Panc1 (cell line): ENCODE measurements around the gene MAP1A. TPM values are rescaled to one million over a fixed set of nuclear protein-coding genes. Genes with fewer than 3 reads are reported as not detected.
"Not testable (repeated sequence)": the region's sequence is repeated elsewhere in the genome, so short reads cannot be mapped to it uniquely, and the experiment has no call there.

Source experiments
- ATAC-seq: fragments of 200-7000 bp; cut with Tn5 transposase; 2 replicates; pipeline ENCODE4 v1.9.1; 2020; ENCODE audit warnings: mild to moderate bottlenecking, moderate library complexity
- BruUV-seq: library from RNA; stranded (reverse); fragments of 400-500 nt; replicated peaks from 2 replicates; lab custom pipeline; 2021; lab: Mats Ljungman, UMichigan
- CTCF ChIA-PET: fragments of 300-600 bp; sonication (Branson Sonifier 250); formaldehyde crosslinking; loops from one replicate; lab custom pipeline; 2022; ENCODE audit warnings: antibody characterized with exemption; lab: Charles Lee
- POLR2A ChIA-PET: fragments of 300-600 bp; sonication (Branson Sonifier 250); formaldehyde crosslinking; loops from one replicate; lab custom pipeline; 2022; ENCODE audit warnings: antibody characterized with exemption; lab: Charles Lee
- DNase-seq: peaks from one replicate; pipeline ENCODE4 v3.0.0-alpha.2; 2010; ENCODE audit warnings: low read depth, low spot score
- H3K27ac ChIP-seq: 2 replicates; pipeline ENCODE4 v1.5.1; 2011; ENCODE audit warnings: mild to moderate bottlenecking, low read length, inconsistent platforms
- H3K27me3 ChIP-seq: fragments of 200-500 bp; sonication (Bioruptor generic); 2 replicates; pipeline ENCODE4 v1.6.0; 2014; ENCODE audit warnings: low read length, inconsistent platforms; ENCODE audit not compliant: control insufficient read depth, insufficient read depth
- H3K36me3 ChIP-seq: fragments of 200-500 bp; sonication (Bioruptor generic); 2 replicates; pipeline ENCODE4 v1.5.1; 2014; ENCODE audit warnings: inconsistent platforms, mild to moderate bottlenecking, low read length, moderate library complexity; ENCODE audit not compliant: control insufficient read depth, insufficient read depth
- H3K4me1 ChIP-seq: 2 replicates; pipeline ENCODE4 v1.5.1; 2011; ENCODE audit warnings: inconsistent platforms, mild to moderate bottlenecking, low read length, moderate library complexity; ENCODE audit not compliant: control insufficient read depth, insufficient read depth
- H3K4me3 ChIP-seq, 2 experiments: 2 replicates each; pipeline ENCODE4 v1.5.1; 2011 to 2012; ENCODE audit warnings: low read depth in 2 of 2, low read length in 2 of 2, mild to moderate bottlenecking in 2 of 2, inconsistent platforms in 1 of 2, moderate library complexity in 1 of 2
- H3K9me3 ChIP-seq: fragments of 200-500 bp; sonication (Bioruptor generic); 2 replicates; pipeline ENCODE4 v1.5.1; 2014; ENCODE audit warnings: low read depth, mild to moderate bottlenecking, inconsistent platforms, low read length, moderate library complexity; ENCODE audit not compliant: control insufficient read depth, insufficient read depth
- CTCF ChIP-seq: fragments of 450-650 bp; IDR thresholded peaks from 2 replicates; pipeline ENCODE4 v1.5.1; 2017; ENCODE audit warnings: mild to moderate bottlenecking
- POLR2AphosphoS5 ChIP-seq: IDR thresholded peaks from 2 replicates; pipeline ENCODE4 v1.6.1; 2012; ENCODE audit warnings: mild to moderate bottlenecking, low read depth, low read length, moderate library complexity
- REST ChIP-seq, 2 experiments: IDR thresholded peaks; 2 replicates each; pipeline ENCODE4 v1.6.1; 2011 to 2012; ENCODE audit warnings: low read depth in 2 of 2, control low read depth in 1 of 2, low read length in 1 of 2, mild to moderate bottlenecking in 1 of 2, moderate library complexity in 1 of 2; ENCODE audit not compliant: insufficient read depth in 1 of 2
- SIN3A ChIP-seq: IDR thresholded peaks from 2 replicates; pipeline ENCODE4 v1.6.1; 2012; ENCODE audit warnings: low read depth, mild to moderate bottlenecking, low read length, moderate library complexity, borderline replicate concordance; ENCODE audit not compliant: insufficient read depth
- TCF7L2 ChIP-seq: IDR thresholded peaks from 2 replicates; pipeline ENCODE4 v1.6.1; 2011; ENCODE audit warnings: mild to moderate bottlenecking, low read depth, low read length, inconsistent platforms
- in situ Hi-C: cut with HindIII; loops from 2 replicates; pipeline ENCODE4 v1.10.0; 2016; ENCODE audit warnings: low sequenced_read_pairs, low pct_unique_long_range_greater_than_20kb
- intact Hi-C: fragments of 100-400 bp; cut with micrococcal nuclease; formaldehyde crosslinking; loops from one replicate; pipeline ENCODE4 v1.10.0; 2022; ENCODE audit not compliant: unreplicated experiment
- total RNA-seq: library from RNA; stranded (reverse); gene quantifications from one replicate; pipeline ENCODE4 v1.2.1, GENCODE V29; 2021; ENCODE audit not compliant: unreplicated experiment

MAP1A gene
- total RNA-seq, 1 experiment from 2014 or later = 1.6 TPM

DNA sequence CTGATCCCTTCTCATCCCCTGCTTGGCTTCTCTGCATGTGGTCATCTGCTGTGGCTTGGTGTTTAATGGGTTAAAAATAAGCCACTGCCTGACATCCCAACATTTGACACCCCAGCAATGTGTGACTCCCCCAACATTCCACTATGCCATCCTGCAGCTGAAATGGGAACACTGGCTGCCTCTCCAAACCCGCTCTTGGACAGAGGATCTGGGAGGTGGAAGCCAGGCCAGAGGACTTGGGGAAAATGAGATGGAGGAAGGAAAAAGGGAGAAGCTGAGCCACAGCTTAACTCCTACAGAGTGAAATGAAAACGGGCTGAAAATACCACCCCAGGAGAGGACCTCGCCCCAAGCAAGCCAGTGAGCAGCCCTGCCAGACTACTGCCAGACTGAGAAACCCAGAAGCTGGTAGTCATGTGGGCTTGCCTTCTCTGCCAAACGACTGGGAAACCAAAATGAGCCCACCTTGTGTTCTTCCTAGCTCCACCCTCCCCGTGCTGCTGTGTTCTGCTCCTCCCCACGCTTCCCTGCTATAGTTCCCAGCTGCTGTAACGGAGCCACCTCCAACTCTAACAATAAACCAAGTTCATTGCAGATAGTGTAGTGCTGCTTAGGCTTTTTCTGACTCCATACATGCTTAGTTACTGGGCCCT lies 13.7 kb downstream of the MAP1A start:
- TF ChIP-seq CTCF = no peak
- TF ChIP-seq REST (IDR thresholded peaks at IDR 0.05; ENCODE audit: insufficient read depth in 1 of 2, low read depth in 2 of 2, low read length in 1 of 2) = no peak
- no peak for TF ChIP-seq SIN3A
- no peak for TF ChIP-seq TCF7L2
- TF ChIP-seq POLR2AphosphoS5 = no peak
- Histone ChIP-seq H3K4me1 (no peaks in the 10 kb centered on the region), H3K9me3 (no peaks in the 10 kb centered on the region), H3K27ac (no peak overlapping the region), H3K4me3 (no peak overlapping the region), H3K36me3 (no peaks in the 10 kb centered on the region), H3K27me3 (no peaks in the 10 kb centered on the region)
- intact Hi-C loops = no loop called here
- ChIA-PET CTCF (no interaction called here), POLR2A (no interaction called here)
- in situ Hi-C loops = no loop called here
- DNase-seq = no peak
- ATAC-seq = peak; percentile 33; the same call in 1 of the 2 replicates
- no TSS peak for BruUV-seq

DNA sequence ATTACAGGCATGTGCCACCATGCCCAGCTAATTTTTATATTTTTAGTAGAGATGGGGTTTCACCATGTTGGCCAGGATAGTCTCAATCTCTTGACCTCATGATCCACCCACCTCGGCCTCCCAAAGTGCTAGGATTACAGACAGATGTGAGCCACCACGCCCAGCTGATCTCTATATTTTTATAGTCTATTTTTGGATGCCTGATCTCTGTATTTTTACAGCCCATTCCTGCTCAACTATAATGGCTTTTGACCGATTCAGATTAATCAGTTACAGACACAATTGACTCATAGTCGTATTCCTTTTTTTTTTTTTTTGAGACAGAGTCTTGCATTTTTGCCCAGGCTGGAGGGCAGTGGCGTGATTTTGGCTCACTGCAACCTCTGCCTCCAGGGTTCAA lies 15.4 kb downstream of the MAP1A start:
- intact Hi-C loops, H3K27ac ChIP-seq, H3K36me3 ChIP-seq, CTCF ChIA-PET, in situ Hi-C loops, H3K4me3 ChIP-seq, DNase-seq, H3K27me3 ChIP-seq, H3K4me1 ChIP-seq, BruUV-seq, H3K9me3 ChIP-seq, POLR2A ChIA-PET, ATAC-seq: not testable (repeated sequence)

- Histone ChIP-seq H3K9me3 (no peaks in the 10 kb centered on the region), H3K4me1 (no peaks in the 10 kb centered on the region), H3K27me3 (no peaks in the 10 kb centered on the region), H3K27ac (no peak overlapping the region), H3K36me3 (no peaks in the 10 kb centered on the region), H3K4me3 (no peak overlapping the region)
- ATAC-seq = no peak
- intact Hi-C loops = no loop called here
- ChIA-PET CTCF (no interaction called here), POLR2A (interaction anchor here (0.6 kb wide), 1 partner anchor 19 kb away, joined by 5 read pairs; no protein-coding TSS in a partner anchor)
- DNase-seq = no peak
- BruUV-seq = no TSS peak
- TF ChIP-seq REST (IDR thresholded peaks at IDR 0.05; ENCODE audit: insufficient read depth in 1 of 2, low read depth in 2 of 2, low read length in 1 of 2) (no peak), POLR2AphosphoS5 (no peak), SIN3A (no peak), TCF7L2 (no peak), CTCF (no peak)
- in situ Hi-C loops = no loop called here
Measured at GRCh38 chr15:43534897-43535296, 17.5 kb downstream of the MAP1A start.
